ENCODE measurements around the gene DAG1. TPM values are rescaled to one million over a fixed set of nuclear protein-coding genes. Genes with fewer than 3 reads are reported as not detected.

Gene DAG1
- total RNA-seq, 1 experiment from 2014 or later, result 93.0 TPM

DNA sequence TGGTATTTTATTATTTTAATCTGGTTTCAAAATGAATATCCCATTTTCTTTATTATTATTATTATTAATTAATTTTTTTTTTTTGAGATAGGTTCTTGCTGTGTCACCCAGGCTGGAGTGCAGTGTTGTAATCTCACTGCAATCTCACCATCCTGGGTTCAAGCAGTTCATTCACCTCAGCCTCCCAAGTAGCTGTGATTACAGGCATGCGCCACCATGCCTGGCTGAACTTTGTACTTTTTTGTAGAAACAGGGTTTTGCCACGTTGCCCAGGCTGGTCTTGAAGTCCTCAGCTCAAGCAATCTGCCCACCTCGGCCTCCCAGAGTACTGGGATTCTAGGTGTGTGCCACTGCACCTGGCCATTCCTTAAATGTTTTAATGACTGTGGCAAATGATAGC lies 28.6 kb downstream of the DAG1 start:
- Mint-ChIP-seq H3K27me3 (ENCODE audit: low read depth) (no peaks in the 10 kb centered on the region), H3K36me3 (ENCODE audit: insufficient read depth in 1 of 3, low read depth in 3 of 3) (peaks cover 1 to 11% (median 11%) of the 10 kb centered on the region in 3 experiments; a peak in 4 of 7 replicates), H3K9me3 (no peaks in the 10 kb centered on the region), H3K4me3 (no peak overlapping the region), H3K27ac (no peak overlapping the region), H3K4me1 (peaks cover 0 to 2% of the 10 kb centered on the region in 2 experiments; a peak in 2 of 4 replicates)
- H3K27ac ChIP-seq (ENCODE audit: insufficient read length, low read depth, low read length), result no peak overlapping the region
- no peak for TF ChIP-seq CTCF (conservative IDR thresholded peaks at IDR 0.05)
- no peaks in the 10 kb centered on the region for H4K20me1 ChIP-seq (ENCODE audit: control insufficient read depth, insufficient read depth, insufficient read length)
- H3K18ac ChIP-seq (ENCODE audit: insufficient read length, low read depth, low read length), result no peak overlapping the region
- no peak overlapping the region for H2BK5ac ChIP-seq (ENCODE audit: insufficient read length, low read length)
- H3K23ac ChIP-seq (ENCODE audit: insufficient read length, low read depth, low read length), result no peak overlapping the region
- no peak overlapping the region for H2AFZ ChIP-seq (ENCODE audit: low read length)
- peaks cover 4% of the 10 kb centered on the region; the same call in 1 of the 2 replicates for H3K79me2 ChIP-seq (ENCODE audit: insufficient read depth, low read length)
- H2BK15ac ChIP-seq (ENCODE audit: low read depth, low read length), result no peak overlapping the region
- H3K4me1 ChIP-seq (ENCODE audit: insufficient read depth, low read length), result no peaks in the 10 kb centered on the region
- no peak overlapping the region for H3K4ac ChIP-seq (ENCODE audit: low read depth, low read length)
- H4K5ac ChIP-seq (ENCODE audit: insufficient read length, low read depth, low read length), result no peak overlapping the region
- no peak overlapping the region for H4K8ac ChIP-seq (replicated peaks; ENCODE audit: insufficient read length, low read depth, low read length)
- H2BK20ac ChIP-seq (ENCODE audit: low read depth, low read length, poor library complexity, severe bottlenecking), result no peak overlapping the region
- H3K23me2 ChIP-seq (ENCODE audit: insufficient read length, low read depth, low read length, poor library complexity, severe bottlenecking), result no peaks in the 10 kb centered on the region
- H3K9ac ChIP-seq (ENCODE audit: extremely low read depth, insufficient read length, low read length), result no peak overlapping the region
- no CpG with 5 or more reads among the region's 3 CpGs for WGBS (ENCODE audit: extremely low coverage, insufficient read length, low lambda C conversion rate)
- H3K79me1 ChIP-seq (ENCODE audit: insufficient read depth, low read depth, low read length, poor library complexity, severe bottlenecking), result peaks cover 12% of the 10 kb centered on the region
- no peaks in the 10 kb centered on the region for H3K27me3 ChIP-seq (ENCODE audit: insufficient read depth, low read length)
- H3K14ac ChIP-seq (ENCODE audit: insufficient read depth, low read length), result no peak overlapping the region
- no peaks in the 10 kb centered on the region for H3K9me3 ChIP-seq (ENCODE audit: control insufficient read depth, low read depth, low read length)
- H2BK120ac ChIP-seq (ENCODE audit: low read depth, low read length, poor library complexity, severe bottlenecking), result no peak overlapping the region
- H2AK5ac ChIP-seq (ENCODE audit: insufficient read length, low read length), result no peak overlapping the region
- H2BK12ac ChIP-seq (ENCODE audit: insufficient read length, low read depth, low read length), result no peak overlapping the region
- H3K4me2 ChIP-seq (ENCODE audit: insufficient read depth, insufficient read length, low read length), result no peak overlapping the region
- no peak for DNase-seq
- H3K56ac ChIP-seq (ENCODE audit: insufficient read length, low read depth, low read length), result no peak overlapping the region
- no peak overlapping the region for H4K91ac ChIP-seq (ENCODE audit: insufficient read length, low read depth, low read length)
- H3T11ph ChIP-seq (ENCODE audit: low read length), result no peak overlapping the region

Data from H9 (cell line).